NT2/D1 (cell line): ENCODE measurements around the gene NHLH1.
A peak's percentile ranks its signal among the peaks of the same experiment; 100 is the strongest.

Experiments used
- DNase-seq: peaks from one replicate; pipeline ENCODE4 v3.0.0-alpha.2; 2011; ENCODE audit warnings: low read depth, low spot score
- H3K27me3 ChIP-seq: 2 replicates; pipeline ENCODE4 v1.6.0; 2011; ENCODE audit warnings: mild to moderate bottlenecking; ENCODE audit not compliant: insufficient read length, insufficient read depth
- H3K36me3 ChIP-seq: 2 replicates; pipeline ENCODE4 v1.6.1; 2011; ENCODE audit warnings: mild to moderate bottlenecking, low read length, mixed read lengths; ENCODE audit not compliant: insufficient read depth, insufficient read length
- H3K4me1 ChIP-seq: 2 replicates; pipeline ENCODE4 v1.5.1; 2011; ENCODE audit not compliant: insufficient read depth, insufficient read length
- H3K4me3 ChIP-seq: 2 replicates; pipeline ENCODE4 v1.5.1; 2011; ENCODE audit warnings: low read depth; ENCODE audit not compliant: insufficient read length
- H3K9ac ChIP-seq: 2 replicates; pipeline ENCODE4 v1.6.0; 2011; ENCODE audit warnings: low read depth; ENCODE audit not compliant: insufficient read length
- H3K9me3 ChIP-seq: 2 replicates; pipeline ENCODE4 v1.5.1; 2011; ENCODE audit warnings: mild to moderate bottlenecking, low read length; ENCODE audit not compliant: insufficient read depth
- SUZ12 ChIP-seq: IDR thresholded peaks from 2 replicates; pipeline ENCODE4 v1.6.1; 2011; ENCODE audit not compliant: insufficient read length, insufficient read depth; ENCODE audit errors: extremely low read depth
- YY1 ChIP-seq: IDR thresholded peaks from 2 replicates; pipeline ENCODE4 v1.6.1; 2011; ENCODE audit not compliant: insufficient read length, insufficient read depth
- ZNF274 ChIP-seq: IDR thresholded peaks from 2 replicates; pipeline ENCODE4 v1.6.1; 2011; ENCODE audit warnings: mild to moderate bottlenecking, low read depth, low read length

Gene NHLH1

GRCh38 chr1:160338580-160338979 lies 28.3 kb upstream of the NHLH1 start:
- Histone ChIP-seq H3K27me3 (no peaks in the 10 kb centered on the region), H3K36me3 (peaks cover 65% of the 10 kb centered on the region), H3K4me1 (no peaks in the 10 kb centered on the region), H3K9me3 (no peaks in the 10 kb centered on the region), H3K9ac (no peak overlapping the region), H3K4me3 (no peak overlapping the region)
- no peak for DNase-seq
- TF ChIP-seq ZNF274 (no peak), YY1 (no peak), SUZ12 (no peak)

DNA sequence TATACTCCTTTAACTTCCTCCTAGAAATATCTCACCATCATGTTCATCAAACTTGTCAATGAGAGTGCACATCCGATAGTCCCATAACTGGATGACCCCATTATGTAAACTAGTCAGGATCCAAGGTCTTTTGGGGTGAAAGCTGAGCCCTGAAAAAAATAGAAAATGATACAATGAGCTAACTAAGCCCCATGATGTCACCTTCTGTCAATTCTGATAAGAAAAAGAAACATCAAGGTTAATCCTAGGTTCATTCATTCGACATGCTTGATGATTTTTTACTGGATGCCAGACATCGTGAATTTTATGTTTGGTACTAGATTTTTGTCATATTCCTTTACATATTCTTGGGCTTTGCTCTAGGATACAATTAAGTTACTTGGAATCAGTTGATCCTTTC lies 26.7 kb upstream of the NHLH1 start:
- no peaks in the 10 kb centered on the region for H3K27me3 ChIP-seq
- no peaks in the 10 kb centered on the region for H3K4me1 ChIP-seq
- TF ChIP-seq SUZ12 (no peak), YY1 (no peak), ZNF274 (no peak)
- DNase-seq = no peak
- no peaks in the 10 kb centered on the region for H3K9me3 ChIP-seq
- no peak overlapping the region for H3K9ac ChIP-seq
- peaks cover 58% of the 10 kb centered on the region for H3K36me3 ChIP-seq
- no peak overlapping the region for H3K4me3 ChIP-seq

DNA sequence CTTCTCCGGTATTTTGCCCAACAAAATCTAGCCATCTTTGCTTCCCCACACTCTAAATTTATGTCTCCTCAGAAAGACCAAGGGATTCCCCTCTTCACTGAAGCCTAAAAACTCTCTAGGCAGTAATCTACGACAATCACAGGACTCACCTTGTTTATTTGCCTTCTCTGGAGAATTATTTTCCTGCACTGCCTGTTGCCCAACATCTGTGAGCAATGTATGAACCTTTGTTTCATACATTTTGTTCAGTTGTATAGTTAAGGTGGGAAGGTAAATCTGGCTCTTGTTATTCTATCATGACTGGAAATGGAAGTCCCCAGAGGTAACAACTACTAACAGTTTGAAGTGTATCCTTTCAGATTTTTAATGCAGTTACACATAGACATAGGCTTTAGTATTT lies 26.0 kb upstream of the NHLH1 start:
- H3K9ac ChIP-seq = no peak overlapping the region
- DNase-seq = no peak
- no peaks in the 10 kb centered on the region for H3K9me3 ChIP-seq
- peaks cover 63% of the 10 kb centered on the region for H3K36me3 ChIP-seq
- no peak for TF ChIP-seq YY1
- no peak for TF ChIP-seq ZNF274
- no peak for TF ChIP-seq SUZ12
- H3K4me3 ChIP-seq = no peak overlapping the region
- H3K27me3 ChIP-seq = no peaks in the 10 kb centered on the region
- H3K4me1 ChIP-seq = no peaks in the 10 kb centered on the region

DNA sequence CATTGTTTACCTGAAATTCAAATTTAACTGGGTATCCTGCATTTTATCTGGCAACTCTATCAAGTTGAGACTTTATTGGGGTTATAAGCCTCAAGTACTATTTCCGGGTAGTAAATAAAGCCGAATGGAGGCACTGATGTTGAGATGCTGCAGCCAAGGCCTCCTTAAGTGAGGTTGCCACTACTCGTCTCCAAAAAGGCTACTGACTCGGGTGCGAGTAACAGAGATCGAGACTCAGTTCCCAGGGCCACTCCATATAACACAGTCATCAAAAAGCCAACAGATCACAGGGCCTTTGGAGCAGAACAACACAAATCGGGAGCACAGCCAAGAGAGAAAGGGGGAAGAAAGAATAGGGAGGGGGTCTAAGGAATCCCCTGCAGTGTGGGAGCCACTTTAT lies 24.3 kb upstream of the NHLH1 start:
- H3K9ac ChIP-seq = peak overlapping the region; percentile 92
- peak overlapping the region; percentile 97 for H3K4me3 ChIP-seq
- H3K9me3 ChIP-seq = no peaks in the 10 kb centered on the region
- no peak for TF ChIP-seq YY1
- TF ChIP-seq ZNF274 = no peak
- no peak for TF ChIP-seq SUZ12
- H3K4me1 ChIP-seq = no peaks in the 10 kb centered on the region
- H3K36me3 ChIP-seq = peaks cover 67% of the 10 kb centered on the region
- DNase-seq = no peak
- no peaks in the 10 kb centered on the region for H3K27me3 ChIP-seq

DNA sequence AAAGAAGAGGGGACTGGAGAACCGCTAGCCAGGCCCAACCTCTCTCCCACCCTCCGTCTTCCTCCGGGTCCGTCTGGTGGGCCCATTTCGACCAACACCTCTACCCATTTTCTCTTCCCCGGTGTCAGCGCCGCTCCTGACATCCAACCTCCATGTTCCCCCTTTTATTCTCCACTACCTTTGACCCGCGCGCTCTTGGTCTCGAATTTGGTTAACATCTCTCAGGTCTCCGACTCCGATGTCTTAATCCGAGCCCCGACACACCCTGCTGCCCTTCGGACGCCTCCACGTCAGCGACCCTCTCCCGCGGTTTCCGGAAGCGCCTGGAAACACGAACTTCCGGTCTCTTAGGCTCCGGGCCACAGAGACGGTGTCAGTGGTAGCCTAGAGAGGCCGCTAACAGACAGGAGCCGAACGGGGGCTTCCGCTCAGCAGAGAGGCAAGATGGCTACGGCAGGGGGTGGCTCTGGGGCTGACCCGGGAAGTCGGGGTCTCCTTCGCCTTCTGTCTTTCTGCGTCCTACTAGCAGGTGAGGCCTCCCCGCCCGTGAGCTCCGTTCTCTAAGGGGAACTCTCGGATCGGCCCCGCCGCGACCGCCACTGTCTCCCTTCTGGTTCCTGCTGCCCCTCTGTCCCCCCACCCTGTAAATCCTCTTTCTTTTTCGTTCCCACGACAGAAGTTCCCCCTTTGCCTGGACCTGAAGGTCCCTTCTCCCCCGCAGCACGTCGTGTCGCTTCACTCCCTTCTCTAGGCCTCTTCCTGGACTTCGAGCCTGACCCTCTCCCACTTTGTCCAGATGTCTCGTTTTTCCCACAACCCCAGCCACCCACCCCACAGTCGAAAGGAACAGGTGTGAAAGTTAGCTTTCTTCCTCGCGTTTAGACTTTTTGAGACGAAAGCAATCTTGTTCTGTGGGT lies 23.7 kb upstream of the NHLH1 start, which contains the start of the genes COPA and NCSTN:
Gene COPA, minus strand, starts transcription at position 298 of the 917 bp plus-strand sequence. Its CDS starts 80 bp downstream, at position 218.
Gene NCSTN, plus strand, starts transcription at position 431 of the 917 bp plus-strand sequence. Its CDS starts 14 bp downstream, at position 445.
- TF ChIP-seq SUZ12 = no peak
- TF ChIP-seq YY1 = peak; percentile 86
- H3K27me3 ChIP-seq = no peaks in the 10 kb centered on the region
- H3K9me3 ChIP-seq = no peaks in the 10 kb centered on the region
- peaks cover 67% of the 10 kb centered on the region for H3K36me3 ChIP-seq
- DNase-seq = peak; percentile 99
- H3K4me1 ChIP-seq = no peaks in the 10 kb centered on the region
- peak within 1 kb of the TSS; percentile 92 for H3K9ac ChIP-seq
- peak within 1 kb of the TSS; percentile 97 for H3K4me3 ChIP-seq

GRCh38 chr1:160344241-160344640 lies 22.6 kb upstream of the NHLH1 start:
- TF ChIP-seq SUZ12 (no peak), YY1 (no peak), ZNF274 (no peak)
- no peaks in the 10 kb centered on the region for H3K9me3 ChIP-seq
- peaks cover 67% of the 10 kb centered on the region for H3K36me3 ChIP-seq
- DNase-seq = no peak
- H3K4me1 ChIP-seq = no peaks in the 10 kb centered on the region
- no peaks in the 10 kb centered on the region for H3K27me3 ChIP-seq
- H3K9ac ChIP-seq = peak overlapping the region; percentile 92
- peak overlapping the region; percentile 97 for H3K4me3 ChIP-seq

- H3K27me3 ChIP-seq = no peaks in the 10 kb centered on the region
- DNase-seq = no peak
- no peaks in the 10 kb centered on the region for H3K9me3 ChIP-seq
- H3K4me3 ChIP-seq = no peak overlapping the region
- no peak overlapping the region for H3K9ac ChIP-seq
- TF ChIP-seq ZNF274 (no peak), SUZ12 (no peak), YY1 (no peak)
- H3K4me1 ChIP-seq = no peaks in the 10 kb centered on the region
- H3K36me3 ChIP-seq = peaks cover 67% of the 10 kb centered on the region
Observed at GRCh38 chr1:160344936-160345335, 21.9 kb upstream of the NHLH1 start.
